Endothelial cell (in vitro differentiated cells): Measurements from ENCODE around the gene GAK. TPM values are rescaled to one million over a fixed set of nuclear protein-coding genes. Genes with fewer than 3 reads are reported as not detected.

Source experiments
- DNase-seq: peaks from one replicate; pipeline ENCODE4 v3.0.0; 2021; ENCODE audit warnings: low spot score
- H3K27ac Mint-ChIP-seq: one replicate; pipeline ENCODE4 v1.8.0; 2021; ENCODE audit warnings: mixed read lengths, inconsistent platforms; ENCODE audit not compliant: unreplicated experiment
- H3K27me3 Mint-ChIP-seq: one replicate; pipeline ENCODE4 v1.8.0; 2021; ENCODE audit warnings: mild to moderate bottlenecking, moderate library complexity, mixed read lengths, inconsistent platforms; ENCODE audit not compliant: unreplicated experiment
- H3K36me3 Mint-ChIP-seq: one replicate; pipeline ENCODE4 v1.8.0; 2021; ENCODE audit warnings: mild to moderate bottlenecking, low read depth, mixed read lengths, inconsistent platforms; ENCODE audit not compliant: unreplicated experiment
- H3K4me1 Mint-ChIP-seq: one replicate; pipeline ENCODE4 v1.8.0; 2021; ENCODE audit warnings: mild to moderate bottlenecking, mixed read lengths, inconsistent platforms; ENCODE audit not compliant: unreplicated experiment
- H3K4me3 Mint-ChIP-seq: one replicate; pipeline ENCODE4 v1.8.0; 2021; ENCODE audit warnings: mild to moderate bottlenecking, mixed read lengths, inconsistent platforms; ENCODE audit not compliant: unreplicated experiment
- H3K9me3 Mint-ChIP-seq: one replicate; pipeline ENCODE4 v1.8.0; 2021; ENCODE audit warnings: mixed read lengths, inconsistent platforms; ENCODE audit not compliant: unreplicated experiment
- total RNA-seq: library from RNA; stranded (reverse); fragmentation: NEBNext Ultra II Directional; extraction: Animal tissue kit (Norgen Biotek cat#: 25700); gene quantifications from one replicate; pipeline ENCODE4 v1.2.1, GENCODE V29; 2021; ENCODE audit not compliant: unreplicated experiment
- TF ChIP-seq, protein P1 (sequence below): fragments of 200-600 bp; sonication (generic); IDR thresholded peaks from one replicate; pipeline ENCODE4 v1.5.0; 2021; ENCODE audit warnings: antibody characterized with exemption; ENCODE audit not compliant: unreplicated experiment

The GAK gene
- total RNA-seq, 1 donor from 2014 or later, result 112 TPM

DNA sequence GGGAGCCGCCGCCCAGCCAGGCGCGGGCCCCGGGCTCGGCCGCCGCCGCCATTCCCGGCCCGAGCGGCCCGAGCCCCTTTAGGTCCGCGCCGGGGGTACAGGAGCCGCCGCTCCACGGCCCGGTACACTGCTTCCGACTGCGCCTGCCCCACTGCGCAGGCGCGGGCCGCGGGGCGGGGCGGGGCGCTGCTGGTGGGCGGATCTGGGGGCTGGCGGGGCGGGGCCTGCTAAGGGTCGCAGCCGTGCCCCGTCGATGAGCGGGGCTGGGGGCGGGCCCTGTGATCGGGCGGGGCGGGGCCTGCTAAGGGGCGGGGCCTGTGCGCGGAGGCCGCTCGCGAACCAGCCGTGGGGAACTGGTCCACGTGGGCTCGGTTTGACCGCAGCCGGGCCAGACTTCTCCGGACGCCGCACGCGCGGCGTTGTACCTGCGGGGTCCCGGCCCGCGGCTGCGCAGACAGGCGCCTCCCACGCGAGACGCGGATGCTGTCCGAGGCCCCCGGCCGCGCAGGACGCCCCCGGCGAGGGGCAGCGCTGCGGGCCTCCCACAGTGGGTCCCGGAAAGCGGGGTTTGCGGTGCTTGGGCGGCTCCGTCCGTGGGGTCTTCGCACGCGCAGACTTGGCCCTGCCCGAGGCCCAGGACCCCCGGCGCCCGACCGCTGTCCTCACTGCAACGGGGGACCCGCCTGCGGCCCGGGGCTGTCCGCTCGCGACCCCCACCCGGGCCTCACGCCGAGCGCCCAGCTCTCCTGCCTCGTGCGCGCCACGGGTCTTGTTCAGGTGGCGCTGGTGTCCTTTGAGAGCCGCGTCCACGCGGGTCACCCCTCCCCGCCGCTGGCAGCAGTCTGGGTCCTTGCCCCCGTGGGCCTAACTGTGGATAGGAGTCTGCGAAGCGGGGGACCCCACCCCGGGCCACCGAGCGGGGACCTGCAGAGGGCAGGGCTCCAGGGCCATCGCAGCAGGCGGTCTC lies 41.6 kb upstream of the GAK start, which contains the start of gene DGKQ:
DGKQ (minus strand) TSS at position 139 of the 967 bp plus-strand sequence; CDS start at position 52, 87 bp downstream.
- TF ChIP-seq, protein P1, sequence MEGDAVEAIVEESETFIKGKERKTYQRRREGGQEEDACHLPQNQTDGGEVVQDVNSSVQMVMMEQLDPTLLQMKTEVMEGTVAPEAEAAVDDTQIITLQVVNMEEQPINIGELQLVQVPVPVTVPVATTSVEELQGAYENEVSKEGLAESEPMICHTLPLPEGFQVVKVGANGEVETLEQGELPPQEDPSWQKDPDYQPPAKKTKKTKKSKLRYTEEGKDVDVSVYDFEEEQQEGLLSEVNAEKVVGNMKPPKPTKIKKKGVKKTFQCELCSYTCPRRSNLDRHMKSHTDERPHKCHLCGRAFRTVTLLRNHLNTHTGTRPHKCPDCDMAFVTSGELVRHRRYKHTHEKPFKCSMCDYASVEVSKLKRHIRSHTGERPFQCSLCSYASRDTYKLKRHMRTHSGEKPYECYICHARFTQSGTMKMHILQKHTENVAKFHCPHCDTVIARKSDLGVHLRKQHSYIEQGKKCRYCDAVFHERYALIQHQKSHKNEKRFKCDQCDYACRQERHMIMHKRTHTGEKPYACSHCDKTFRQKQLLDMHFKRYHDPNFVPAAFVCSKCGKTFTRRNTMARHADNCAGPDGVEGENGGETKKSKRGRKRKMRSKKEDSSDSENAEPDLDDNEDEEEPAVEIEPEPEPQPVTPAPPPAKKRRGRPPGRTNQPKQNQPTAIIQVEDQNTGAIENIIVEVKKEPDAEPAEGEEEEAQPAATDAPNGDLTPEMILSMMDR, result no peak
- Mint-ChIP-seq H3K27me3 (peaks cover 18% of the 10 kb centered on the region), H3K4me3 (no peak within 1 kb of the TSS), H3K27ac (no peak within 1 kb of the TSS), H3K36me3 (no peaks in the 10 kb centered on the region), H3K4me1 (no peaks in the 10 kb centered on the region), H3K9me3 (no peaks in the 10 kb centered on the region)
- peak; percentile 87 for DNase-seq

DNA sequence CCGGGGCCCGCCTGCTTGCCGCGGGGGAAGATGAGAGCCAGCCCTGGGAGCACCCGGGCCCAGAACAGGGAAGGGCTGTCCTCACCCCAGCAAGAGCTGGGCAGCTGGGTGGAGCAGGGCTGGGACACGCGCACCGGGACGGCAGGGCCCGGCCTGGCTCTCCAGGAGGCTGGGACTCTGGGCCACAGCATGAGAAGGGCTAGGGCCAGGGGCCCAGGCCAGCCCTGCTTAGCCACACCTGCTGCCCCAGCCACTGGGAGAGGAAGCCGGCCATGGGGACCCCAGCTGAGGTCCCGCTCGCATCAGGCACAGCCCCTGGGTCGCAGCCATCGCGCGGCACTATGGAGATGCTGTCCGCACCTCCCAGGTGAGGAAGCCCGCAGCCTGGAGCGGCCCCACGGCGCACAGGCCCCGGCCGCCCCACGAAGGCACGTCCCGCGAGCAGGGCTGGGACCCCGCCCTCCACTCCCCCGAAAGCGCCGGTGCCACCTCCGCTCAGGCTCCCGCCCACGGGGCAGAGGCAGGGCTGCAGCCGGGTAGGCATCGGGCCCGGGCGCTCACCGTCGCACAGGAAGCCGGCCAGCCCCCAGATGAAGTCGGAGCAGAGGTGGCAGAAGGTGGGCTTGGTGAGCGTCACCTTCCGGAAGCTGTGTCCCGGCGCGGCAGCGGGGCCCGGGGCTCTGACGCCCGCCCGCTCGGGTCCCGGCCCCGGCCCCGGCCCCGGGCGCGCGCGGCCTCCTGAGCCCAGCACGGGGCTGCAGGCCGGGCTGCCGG lies 40.7 kb upstream of the GAK start:
- no peaks in the 10 kb centered on the region for H3K4me1 Mint-ChIP-seq
- H3K9me3 Mint-ChIP-seq, result no peaks in the 10 kb centered on the region
- TF ChIP-seq, protein P1, result no peak
- no peak for DNase-seq
- no peak overlapping the region for H3K27ac Mint-ChIP-seq
- H3K4me3 Mint-ChIP-seq, result no peak overlapping the region
- H3K36me3 Mint-ChIP-seq, result no peaks in the 10 kb centered on the region
- H3K27me3 Mint-ChIP-seq, result peaks cover 18% of the 10 kb centered on the region

DNA sequence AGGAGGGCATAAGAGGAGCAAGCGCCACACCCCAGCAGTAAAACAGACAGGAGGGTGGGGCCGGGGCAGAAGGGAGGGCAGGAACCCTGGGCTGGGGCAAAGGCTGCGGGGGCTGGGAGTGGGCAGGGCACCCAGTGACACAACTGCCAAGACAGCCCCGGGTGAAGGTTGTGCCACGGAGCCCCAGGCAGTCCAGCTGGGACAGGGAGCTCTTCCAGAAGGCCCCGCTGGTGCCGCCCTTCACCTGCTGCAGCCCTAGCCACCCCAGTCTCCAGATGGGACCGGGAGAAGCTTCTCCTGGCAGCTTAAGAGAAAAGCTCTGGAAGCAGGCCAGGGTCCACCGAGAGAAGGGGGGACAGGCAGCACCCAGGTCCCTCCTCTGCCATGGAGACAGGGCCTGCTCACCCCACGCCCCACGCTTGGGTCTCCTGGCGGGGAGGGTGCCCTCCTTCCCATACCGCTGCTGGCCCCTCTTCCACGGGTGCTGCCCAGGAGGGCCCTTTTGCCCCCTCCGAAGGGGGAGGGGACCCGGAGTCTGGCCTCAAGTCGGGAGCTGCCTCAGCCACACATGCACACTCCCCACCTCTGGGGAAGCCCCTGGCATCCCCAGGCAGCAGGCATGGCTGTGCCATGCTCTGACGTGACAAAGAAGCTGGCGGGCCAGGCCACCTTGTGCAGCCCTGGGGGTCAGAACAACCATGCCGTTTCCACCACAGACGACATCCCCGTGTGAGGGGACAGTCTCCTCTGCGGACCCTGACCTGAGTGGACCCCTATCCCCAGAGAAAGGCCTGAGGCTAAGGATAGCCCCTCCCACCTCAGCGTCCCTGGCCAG lies 39.8 kb upstream of the GAK start:
- no peak overlapping the region for H3K4me3 Mint-ChIP-seq
- no peak overlapping the region for H3K27ac Mint-ChIP-seq
- H3K4me1 Mint-ChIP-seq, result no peaks in the 10 kb centered on the region
- H3K36me3 Mint-ChIP-seq, result no peaks in the 10 kb centered on the region
- no peak for DNase-seq
- H3K9me3 Mint-ChIP-seq, result no peaks in the 10 kb centered on the region
- TF ChIP-seq, protein P1, result no peak
- peaks cover 18% of the 10 kb centered on the region for H3K27me3 Mint-ChIP-seq

DNA sequence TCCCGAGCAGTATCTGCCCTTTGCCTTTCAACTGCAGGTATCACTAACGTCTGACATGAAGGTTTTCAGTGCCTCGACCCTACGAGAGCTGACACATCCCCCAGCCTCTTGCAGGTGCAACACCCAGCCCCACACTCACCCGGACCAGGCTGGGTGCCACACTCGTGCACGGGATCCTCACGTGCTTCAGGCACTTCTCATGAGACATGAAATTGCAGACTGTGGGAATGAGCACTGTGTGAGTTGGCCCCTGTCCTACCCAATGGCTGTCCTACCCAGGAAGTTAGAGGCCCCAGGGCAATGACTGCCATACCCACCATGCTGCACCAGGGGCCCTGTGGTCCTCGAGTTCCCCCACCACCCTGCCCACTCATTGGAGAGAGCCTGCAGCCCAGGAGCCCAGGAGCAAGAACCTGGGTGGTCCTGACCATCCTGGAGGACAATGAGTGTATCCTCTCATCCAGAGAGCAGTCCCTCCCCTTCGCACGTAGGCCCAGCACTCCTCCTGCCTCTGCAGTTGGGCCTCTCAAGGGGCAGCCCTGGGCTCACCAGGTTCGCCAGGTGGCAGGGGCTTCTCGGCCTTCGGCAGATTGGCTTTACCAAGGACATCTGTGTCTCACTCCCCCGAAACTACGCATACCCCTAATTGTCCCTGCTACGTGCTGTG lies 38.9 kb upstream of the GAK start:
- TF ChIP-seq, protein P1, result no peak
- DNase-seq, result no peak
- Mint-ChIP-seq H3K4me1 (no peaks in the 10 kb centered on the region), H3K9me3 (no peaks in the 10 kb centered on the region), H3K4me3 (peak overlapping the region; percentile 47), H3K27me3 (peaks cover 18% of the 10 kb centered on the region), H3K27ac (no peak overlapping the region), H3K36me3 (peaks cover under 1% of the 10 kb centered on the region)
